Measurements from ENCODE around the gene SPTY2D1. TPM values are rescaled to one million over a fixed set of nuclear protein-coding genes. Genes with fewer than 3 reads are reported as not detected.
"Not testable (repeated sequence)": the region's sequence is repeated elsewhere in the genome, so short reads cannot be mapped to it uniquely, and the experiment has no call there.

Gene SPTY2D1, protein sequence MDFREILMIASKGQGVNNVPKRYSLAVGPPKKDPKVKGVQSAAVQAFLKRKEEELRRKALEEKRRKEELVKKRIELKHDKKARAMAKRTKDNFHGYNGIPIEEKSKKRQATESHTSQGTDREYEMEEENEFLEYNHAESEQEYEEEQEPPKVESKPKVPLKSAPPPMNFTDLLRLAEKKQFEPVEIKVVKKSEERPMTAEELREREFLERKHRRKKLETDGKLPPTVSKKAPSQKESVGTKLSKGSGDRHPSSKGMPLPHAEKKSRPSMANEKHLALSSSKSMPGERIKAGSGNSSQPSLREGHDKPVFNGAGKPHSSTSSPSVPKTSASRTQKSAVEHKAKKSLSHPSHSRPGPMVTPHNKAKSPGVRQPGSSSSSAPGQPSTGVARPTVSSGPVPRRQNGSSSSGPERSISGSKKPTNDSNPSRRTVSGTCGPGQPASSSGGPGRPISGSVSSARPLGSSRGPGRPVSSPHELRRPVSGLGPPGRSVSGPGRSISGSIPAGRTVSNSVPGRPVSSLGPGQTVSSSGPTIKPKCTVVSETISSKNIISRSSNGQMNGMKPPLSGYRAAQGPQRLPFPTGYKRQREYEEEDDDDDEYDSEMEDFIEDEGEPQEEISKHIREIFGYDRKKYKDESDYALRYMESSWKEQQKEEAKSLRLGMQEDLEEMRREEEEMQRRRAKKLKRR
- total RNA-seq = 62.2 TPM

- Histone ChIP-seq H3K27me3 (ENCODE audit: insufficient read depth, low read length) (no peaks in the 10 kb centered on the region), H3K4me1 (ENCODE audit: insufficient read depth, low read length) (peaks cover 18% of the 10 kb centered on the region), H3K9me3 (ENCODE audit: low read depth, low read length) (no peaks in the 10 kb centered on the region), H3K4me3 (ENCODE audit: low read length) (peak within 1 kb of the TSS; percentile 95)
Observed at GRCh38 chr11:18634140-18635032, at the start of gene SPTY2D1. Gene SPTY2D1 (minus strand): TSS chr11:18634342. CDS start chr11:18634257, 85 bp downstream.

- Histone ChIP-seq H3K4me3 (ENCODE audit: low read length) (no peak overlapping the region), H3K27me3 (ENCODE audit: insufficient read depth, low read length) (no peaks in the 10 kb centered on the region), H3K9me3 (ENCODE audit: low read depth, low read length) (no peaks in the 10 kb centered on the region), H3K4me1 (ENCODE audit: insufficient read depth, low read length) (no peaks in the 10 kb centered on the region)
Observed at GRCh38 chr11:18682466-18682865, 48.3 kb upstream of the SPTY2D1 start.

DNA sequence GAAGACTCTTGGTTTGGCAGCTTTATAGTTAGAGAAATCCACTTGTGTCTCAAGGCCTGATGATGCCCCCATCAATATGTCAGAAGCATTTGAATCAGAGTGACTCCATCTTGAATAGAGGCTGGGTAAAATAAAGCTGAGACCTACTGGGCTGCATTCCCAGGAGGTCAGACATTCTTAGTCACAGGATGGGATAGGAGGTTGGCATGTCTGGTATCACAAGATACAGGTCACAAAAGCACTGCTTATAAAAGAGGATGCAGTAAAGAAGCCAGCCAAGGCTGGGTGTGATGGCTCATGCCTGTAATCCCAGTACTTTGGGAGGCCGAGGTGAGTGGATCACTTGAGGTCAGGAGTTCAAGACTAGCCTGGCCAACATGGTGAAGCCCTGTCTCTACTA lies 47.8 kb upstream of the SPTY2D1 start:
- not testable (repeated sequence) for H3K9me3 ChIP-seq (ENCODE audit: low read depth, low read length); H3K4me1 ChIP-seq (ENCODE audit: insufficient read depth, low read length); H3K4me3 ChIP-seq (ENCODE audit: low read length); H3K27me3 ChIP-seq (ENCODE audit: insufficient read depth, low read length)

GRCh38 chr11:18677560-18677959 lies 43.4 kb upstream of the SPTY2D1 start:
- no peak overlapping the region for H3K4me3 ChIP-seq (ENCODE audit: low read length)

GRCh38 chr11:18676803-18677202 lies 42.7 kb upstream of the SPTY2D1 start:
- no peaks in the 10 kb centered on the region for H3K9me3 ChIP-seq (ENCODE audit: low read depth, low read length)
- peaks cover 5% of the 10 kb centered on the region for H3K4me1 ChIP-seq (ENCODE audit: insufficient read depth, low read length)
- H3K27me3 ChIP-seq (ENCODE audit: insufficient read depth, low read length) = no peaks in the 10 kb centered on the region
- no peak overlapping the region for H3K4me3 ChIP-seq (ENCODE audit: low read length)

More at GRCh38 chr11:18677560-18677959, 43.4 kb upstream of the SPTY2D1 start:
- H3K9me3 ChIP-seq (ENCODE audit: low read depth, low read length) = no peaks in the 10 kb centered on the region
- H3K27me3 ChIP-seq (ENCODE audit: insufficient read depth, low read length) = no peaks in the 10 kb centered on the region
- peaks cover 4% of the 10 kb centered on the region for H3K4me1 ChIP-seq (ENCODE audit: insufficient read depth, low read length)

DNA sequence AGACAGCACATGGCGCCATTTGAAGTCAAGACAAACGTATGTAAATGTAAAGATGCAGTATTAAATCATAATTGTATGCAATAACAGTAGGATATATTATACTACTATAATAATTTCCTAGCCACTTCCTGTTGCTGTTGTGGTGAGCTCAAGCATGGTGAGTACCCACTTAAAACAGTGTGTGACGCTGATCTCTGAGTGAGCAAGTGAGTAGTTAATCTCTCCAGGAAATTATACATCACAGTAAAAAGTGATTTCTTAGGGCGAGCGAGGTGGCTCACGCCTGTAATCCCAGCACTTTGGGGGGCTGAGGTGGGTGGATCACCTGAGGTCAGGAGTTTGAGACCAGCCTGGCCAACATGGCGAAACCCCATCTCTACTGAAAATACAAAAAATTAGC lies 38.1 kb upstream of the SPTY2D1 start:
- not testable (repeated sequence) for H3K4me3 ChIP-seq (ENCODE audit: low read length); H3K9me3 ChIP-seq (ENCODE audit: low read depth, low read length); H3K27me3 ChIP-seq (ENCODE audit: insufficient read depth, low read length)
- peaks cover 25% of the 10 kb centered on the region for H3K4me1 ChIP-seq (ENCODE audit: insufficient read depth, low read length)

DNA sequence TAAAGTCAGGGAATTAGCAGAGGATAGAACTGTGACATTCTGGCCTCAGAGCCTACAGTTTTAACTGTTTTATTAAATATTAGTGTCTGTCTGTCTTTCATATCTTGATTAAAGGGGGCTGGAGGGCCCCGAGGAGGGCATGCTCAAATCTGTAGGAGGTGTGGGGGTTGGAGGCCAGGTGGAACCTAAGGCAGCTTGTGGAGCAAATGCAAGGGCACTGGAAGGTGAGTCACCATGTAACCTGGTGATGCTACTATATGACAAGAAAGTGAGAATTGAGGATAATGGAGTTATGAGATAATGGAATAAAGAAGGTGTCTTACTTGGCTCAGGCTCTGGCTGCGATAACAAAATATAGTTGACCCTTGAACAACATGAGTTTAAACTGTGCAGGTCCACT lies 37.1 kb upstream of the SPTY2D1 start:
- no peak overlapping the region for H3K4me3 ChIP-seq (ENCODE audit: low read length)

GRCh38 chr11:18669711-18670110 lies 35.6 kb upstream of the SPTY2D1 start:
- Histone ChIP-seq H3K4me3 (ENCODE audit: low read length) (no peak overlapping the region), H3K9me3 (ENCODE audit: low read depth, low read length) (no peaks in the 10 kb centered on the region), H3K4me1 (ENCODE audit: insufficient read depth, low read length) (peaks cover 31% of the 10 kb centered on the region), H3K27me3 (ENCODE audit: insufficient read depth, low read length) (no peaks in the 10 kb centered on the region)

More for the DNA sequence above, 37.1 kb upstream of the SPTY2D1 start:
- Histone ChIP-seq H3K9me3 (ENCODE audit: low read depth, low read length) (no peaks in the 10 kb centered on the region), H3K4me1 (ENCODE audit: insufficient read depth, low read length) (peaks cover 31% of the 10 kb centered on the region), H3K27me3 (ENCODE audit: insufficient read depth, low read length) (no peaks in the 10 kb centered on the region)

GRCh38 chr11:18669219-18669596 lies 35.1 kb upstream of the SPTY2D1 start:
- Histone ChIP-seq H3K27me3 (ENCODE audit: insufficient read depth, low read length) (no peaks in the 10 kb centered on the region), H3K9me3 (ENCODE audit: low read depth, low read length) (no peaks in the 10 kb centered on the region), H3K4me1 (ENCODE audit: insufficient read depth, low read length) (peaks cover 31% of the 10 kb centered on the region), H3K4me3 (ENCODE audit: low read length) (no peak overlapping the region)

- H3K27me3 ChIP-seq (ENCODE audit: insufficient read depth, low read length) = no peaks in the 10 kb centered on the region
- H3K4me3 ChIP-seq (ENCODE audit: low read length) = no peak overlapping the region
- peaks cover 31% of the 10 kb centered on the region for H3K4me1 ChIP-seq (ENCODE audit: insufficient read depth, low read length)
- no peaks in the 10 kb centered on the region for H3K9me3 ChIP-seq (ENCODE audit: low read depth, low read length)
Observed at GRCh38 chr11:18668131-18668530, 34.0 kb upstream of the SPTY2D1 start.

GRCh38 chr11:18665353-18665872 lies 31.3 kb upstream of the SPTY2D1 start:
- H3K27me3 ChIP-seq (ENCODE audit: insufficient read depth, low read length); H3K4me3 ChIP-seq (ENCODE audit: low read length); H3K9me3 ChIP-seq (ENCODE audit: low read depth, low read length): not testable (repeated sequence)
- peaks cover 26% of the 10 kb centered on the region for H3K4me1 ChIP-seq (ENCODE audit: insufficient read depth, low read length)

DNA sequence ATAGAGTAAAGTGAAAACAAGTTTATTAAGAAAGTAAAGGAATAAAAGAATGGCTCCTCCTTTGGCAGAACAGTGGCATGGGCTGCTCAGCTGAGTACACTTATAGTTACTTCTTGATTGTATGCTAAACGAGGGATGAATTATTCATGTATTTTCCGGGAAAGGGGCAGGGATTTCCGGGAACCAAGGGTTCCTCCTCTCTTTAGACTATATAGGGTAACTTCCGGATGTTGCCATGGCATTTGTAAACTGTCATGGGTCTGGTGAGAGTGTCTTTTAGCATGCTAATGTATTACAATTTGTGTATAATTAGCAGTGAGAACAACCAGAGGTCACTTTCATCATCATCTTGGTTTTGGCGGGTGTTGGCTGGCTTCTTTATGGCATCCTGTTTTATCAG lies 23.5 kb upstream of the SPTY2D1 start:
- Histone ChIP-seq H3K4me1 (ENCODE audit: insufficient read depth, low read length) (no peaks in the 10 kb centered on the region), H3K9me3 (ENCODE audit: low read depth, low read length) (no peaks in the 10 kb centered on the region), H3K4me3 (ENCODE audit: low read length) (no peak overlapping the region), H3K27me3 (ENCODE audit: insufficient read depth, low read length) (no peaks in the 10 kb centered on the region)

DNA sequence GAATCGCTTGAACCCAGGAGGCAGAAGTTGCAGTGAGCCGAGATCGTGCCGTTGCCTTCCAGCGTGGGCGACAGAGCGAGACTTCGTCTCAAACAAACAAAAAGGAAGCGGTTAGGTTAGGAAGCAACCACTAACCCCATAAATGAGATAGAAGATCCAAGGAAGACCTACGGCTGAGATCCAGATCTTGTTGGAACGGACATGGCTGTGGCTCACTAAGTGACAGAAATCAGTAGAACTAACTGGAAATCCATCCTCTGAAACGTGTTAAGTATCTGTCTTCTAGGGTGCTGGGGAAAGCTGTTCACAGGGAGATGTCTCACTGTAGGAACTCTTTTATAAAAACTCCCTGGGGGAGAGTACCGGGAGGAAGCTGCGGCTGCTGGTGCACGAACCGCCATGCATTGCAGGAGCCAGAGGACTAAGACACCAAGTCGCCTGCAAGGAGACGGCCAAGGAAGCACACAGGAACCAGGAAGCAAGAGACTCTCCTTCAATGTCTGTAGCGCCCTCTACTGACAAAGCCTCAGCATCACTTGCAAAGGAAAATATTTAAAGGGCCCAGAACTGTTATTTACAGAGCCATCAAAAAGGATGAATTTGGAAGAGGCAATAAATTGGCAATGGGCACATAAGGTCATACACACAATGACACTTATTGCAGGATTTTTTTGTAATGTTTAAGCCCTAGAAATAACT lies 16.9 kb upstream of the SPTY2D1 start:
- H3K4me1 ChIP-seq (ENCODE audit: insufficient read depth, low read length) = no peaks in the 10 kb centered on the region
- H3K9me3 ChIP-seq (ENCODE audit: low read depth, low read length) = no peaks in the 10 kb centered on the region
- no peak overlapping the region for H3K4me3 ChIP-seq (ENCODE audit: low read length)
- H3K27me3 ChIP-seq (ENCODE audit: insufficient read depth, low read length) = no peaks in the 10 kb centered on the region

DNA sequence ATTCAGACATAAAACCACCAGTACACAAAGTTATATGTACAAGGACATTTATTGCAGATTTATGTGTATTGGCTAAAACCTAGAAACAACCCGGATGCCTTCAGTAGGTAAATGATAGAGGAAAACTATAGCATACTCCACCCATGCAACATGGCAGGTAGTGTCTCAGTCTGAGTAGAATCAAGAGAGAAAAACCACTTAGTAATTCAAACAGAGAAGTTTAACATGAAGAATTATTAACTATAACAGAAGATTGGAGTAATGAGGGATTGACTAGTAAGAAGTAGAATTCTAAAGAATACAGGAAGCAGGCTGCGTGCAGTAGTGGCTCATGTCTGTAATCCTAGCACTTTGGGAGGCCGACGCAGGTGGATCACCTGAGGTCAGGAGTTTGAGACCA lies 16.2 kb upstream of the SPTY2D1 start:
- no peaks in the 10 kb centered on the region for H3K27me3 ChIP-seq (ENCODE audit: insufficient read depth, low read length)
- H3K4me3 ChIP-seq (ENCODE audit: low read length) = no peak overlapping the region
- no peaks in the 10 kb centered on the region for H3K4me1 ChIP-seq (ENCODE audit: insufficient read depth, low read length)
- no peaks in the 10 kb centered on the region for H3K9me3 ChIP-seq (ENCODE audit: low read depth, low read length)
